NCI-H187 treated with DMSO at 0.1 percent for 48 hours (cell line): ENCODE data around the gene CPS1.

Experiments used
- DNase-seq: peaks from one replicate; lab custom pipeline; 2025; lab: John Stamatoyannopoulos, UW

The CPS1 gene

GRCh38 chr2:210606001-210606400 lies 49.6 kb downstream of the CPS1 start:
- DNase-seq, result no peak

DNA sequence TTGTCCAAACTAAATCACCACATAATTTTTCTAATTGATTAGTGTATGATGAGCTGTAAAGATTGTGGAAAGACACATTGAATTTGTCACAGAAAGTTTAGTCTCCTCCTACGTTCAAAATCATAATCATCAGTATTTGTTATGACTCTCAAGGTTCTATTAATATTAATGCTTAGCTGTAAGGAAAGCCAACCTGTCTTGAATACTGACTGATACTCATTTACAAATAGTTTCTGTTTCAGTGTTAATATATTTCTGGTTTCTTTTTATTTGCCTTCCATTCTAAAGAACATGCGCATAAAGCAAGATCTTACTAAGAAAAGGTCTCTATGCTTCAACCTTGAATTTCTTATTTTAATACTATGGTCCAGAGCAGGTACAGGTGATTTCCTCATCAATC lies 55.1 kb downstream of the CPS1 start:
- no peak for DNase-seq

DNA sequence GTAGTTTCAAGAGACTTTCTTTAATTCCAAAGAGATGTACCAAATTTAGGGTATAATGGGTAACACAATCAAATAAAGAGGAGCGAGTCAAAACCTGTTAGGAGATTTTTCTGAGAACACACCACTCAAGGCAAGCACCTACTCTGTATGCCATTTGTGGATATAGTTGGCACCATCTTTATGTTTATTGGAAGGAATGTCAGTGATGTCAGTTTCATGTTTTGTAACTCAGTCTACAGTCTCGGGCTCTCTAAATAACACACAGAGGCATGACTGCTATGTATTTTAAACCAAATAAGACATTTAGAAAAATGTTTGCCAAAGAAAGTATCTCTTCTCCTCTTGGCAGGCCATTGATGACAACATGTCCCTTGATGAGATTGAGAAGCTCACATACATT lies 59.7 kb downstream of the CPS1 start:
- no peak for DNase-seq

GRCh38 chr2:210617318-210617717 lies 60.9 kb downstream of the CPS1 start:
- no peak for DNase-seq

GRCh38 chr2:210617732-210618330 lies 61.4 kb downstream of the CPS1 start:
- DNase-seq, result peak; percentile 29

GRCh38 chr2:210620456-210620855 lies 64.1 kb downstream of the CPS1 start:
- DNase-seq, result no peak

DNA sequence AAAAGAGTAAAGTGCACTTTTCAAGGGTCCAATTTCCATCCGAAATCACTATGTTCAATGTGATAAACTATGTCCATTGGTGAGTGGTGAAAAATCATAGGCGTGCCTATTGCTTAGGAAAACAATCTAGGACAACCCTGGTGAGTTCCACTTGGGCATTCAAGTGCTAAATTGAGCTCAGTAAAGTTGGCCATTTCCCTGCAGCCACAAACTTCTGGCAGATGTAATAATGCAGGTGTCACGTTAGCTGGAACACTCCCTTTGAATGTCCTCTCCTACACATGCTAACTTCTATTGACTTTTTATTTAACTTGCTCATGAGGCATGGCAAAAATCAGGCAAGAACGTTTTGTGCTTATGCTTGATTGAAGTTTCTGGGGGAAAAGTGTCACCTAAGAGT lies 67.1 kb downstream of the CPS1 start:
- DNase-seq, result no peak

DNA sequence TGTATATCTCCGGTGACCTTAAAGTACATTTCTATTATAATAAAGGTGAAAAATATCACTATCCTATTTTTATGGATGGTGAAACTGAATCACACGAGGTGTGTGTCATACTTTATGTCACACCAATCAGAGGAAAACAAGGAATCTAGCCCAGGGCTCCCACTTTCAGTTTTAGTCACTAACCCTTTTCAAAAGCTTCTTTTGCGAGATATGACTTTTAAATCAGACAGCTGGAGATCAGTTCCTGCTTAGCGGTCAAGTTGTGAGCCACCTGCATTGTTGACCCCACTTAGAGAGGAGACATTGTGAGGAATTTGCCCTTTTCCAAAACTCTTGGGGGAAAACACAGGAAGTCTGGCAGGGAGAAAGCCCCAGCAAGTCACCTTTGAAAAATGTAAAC lies 70.5 kb downstream of the CPS1 start:
- no peak for DNase-seq

GRCh38 chr2:210630873-210631560 lies 74.6 kb downstream of the CPS1 start:
- peak; percentile 33 for DNase-seq

DNA sequence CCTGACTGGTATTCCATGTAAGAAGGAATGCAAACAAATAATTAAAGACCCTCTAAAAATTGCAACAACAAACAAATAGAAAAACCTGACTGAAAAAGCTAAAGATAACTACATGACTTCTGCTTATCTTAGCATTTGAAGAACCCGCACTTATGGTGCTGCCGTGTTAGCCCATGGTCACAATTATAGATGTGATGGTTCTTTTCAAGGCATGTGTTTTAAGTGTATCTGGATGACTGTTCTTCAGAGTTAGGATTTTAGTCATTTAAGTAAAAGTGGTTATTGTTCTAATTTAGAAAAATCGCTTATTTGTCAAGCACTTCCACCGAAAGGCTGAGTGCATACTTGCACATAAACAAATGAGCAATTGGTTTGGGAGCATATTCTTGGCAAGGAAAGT lies 77.3 kb downstream of the CPS1 start:
- DNase-seq, result no peak

DNA sequence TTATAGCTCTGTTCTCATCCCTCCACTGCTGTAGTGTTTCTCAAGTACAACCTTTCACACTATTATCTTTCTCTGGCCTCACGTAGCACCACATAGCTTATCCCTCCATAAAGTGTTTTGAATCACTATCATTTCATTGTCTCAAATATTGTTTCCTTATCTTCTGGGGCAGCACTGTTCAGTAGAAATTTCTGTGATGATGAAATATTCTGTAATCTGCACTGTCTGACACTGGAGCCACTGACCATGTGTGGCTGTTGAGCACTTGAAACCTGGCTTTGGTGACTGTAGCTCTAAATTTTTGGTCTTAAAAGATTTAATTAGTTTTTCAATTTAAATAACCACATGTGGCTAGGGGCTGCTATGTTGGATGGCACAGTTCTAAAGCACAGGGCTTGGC lies 78.9 kb downstream of the CPS1 start:
- no peak for DNase-seq

DNA sequence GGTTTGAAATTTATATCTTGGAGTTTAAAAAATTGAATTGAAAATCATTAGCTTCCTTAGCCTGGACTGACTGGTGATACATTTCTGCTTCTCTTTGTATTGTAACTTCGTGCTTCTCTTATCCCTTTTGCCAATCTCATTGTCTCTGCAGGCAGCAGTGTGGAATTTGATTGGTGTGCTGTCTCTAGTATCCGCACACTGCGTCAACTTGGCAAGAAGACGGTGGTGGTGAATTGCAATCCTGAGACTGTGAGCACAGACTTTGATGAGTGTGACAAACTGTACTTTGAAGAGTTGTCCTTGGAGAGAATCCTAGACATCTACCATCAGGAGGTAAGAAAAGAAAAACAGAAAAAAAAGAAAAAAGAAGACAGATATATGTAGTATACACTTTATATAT lies 85.9 kb downstream of the CPS1 start:
- no peak for DNase-seq

DNA sequence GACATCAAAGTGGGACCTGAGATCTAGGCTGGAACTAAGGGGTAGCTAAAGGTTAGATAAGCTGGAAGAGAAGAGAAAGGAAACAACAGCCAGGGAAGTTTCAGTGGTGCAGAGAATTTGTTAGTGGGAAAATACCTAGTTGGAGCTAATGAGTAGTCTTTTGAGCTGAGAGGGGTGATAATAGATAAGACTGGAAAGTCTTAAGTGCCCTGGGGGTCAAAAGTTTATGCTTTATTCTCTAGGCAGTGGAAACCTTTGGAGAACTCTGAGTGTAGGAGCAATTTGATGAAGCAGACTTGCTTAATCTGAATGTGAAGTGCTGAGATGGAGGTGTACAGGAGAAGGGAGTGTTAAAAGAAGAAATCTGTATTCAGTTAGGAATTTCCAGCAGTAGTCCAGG lies 90.8 kb downstream of the CPS1 start:
- DNase-seq, result no peak

GRCh38 chr2:210654091-210654490 lies 97.7 kb downstream of the CPS1 start:
- no peak for DNase-seq

- DNase-seq, result no peak
Observed at GRCh38 chr2:210655229-210655975, 99.0 kb downstream of the CPS1 start.

DNA sequence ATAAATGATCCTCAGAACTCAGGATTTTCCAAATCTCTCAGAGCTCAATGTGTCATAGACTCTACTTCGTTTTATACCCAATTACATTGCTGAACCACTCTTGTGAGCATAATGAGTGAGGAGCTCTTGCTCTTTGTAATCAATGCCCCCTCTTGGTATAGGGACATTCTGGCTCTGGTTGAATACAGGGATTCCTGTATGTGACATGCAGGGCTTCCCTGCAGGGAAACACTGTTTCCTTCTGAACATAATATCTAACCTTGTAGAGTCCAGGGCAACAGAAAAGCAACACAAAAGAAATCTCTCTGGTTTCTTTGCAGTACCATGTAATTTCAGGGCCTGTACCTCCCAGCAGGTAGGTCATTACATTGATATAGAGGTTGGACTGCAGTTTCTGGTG lies 101.5 kb downstream of the CPS1 start:
- no peak for DNase-seq

GRCh38 chr2:210660751-210661150 lies 104.4 kb downstream of the CPS1 start:
- DNase-seq, result no peak

- DNase-seq, result no peak
Observed at GRCh38 chr2:210662560-210662959, 106.2 kb downstream of the CPS1 start.

GRCh38 chr2:210663631-210664089 lies 107.3 kb downstream of the CPS1 start:
- DNase-seq, result no peak

DNA sequence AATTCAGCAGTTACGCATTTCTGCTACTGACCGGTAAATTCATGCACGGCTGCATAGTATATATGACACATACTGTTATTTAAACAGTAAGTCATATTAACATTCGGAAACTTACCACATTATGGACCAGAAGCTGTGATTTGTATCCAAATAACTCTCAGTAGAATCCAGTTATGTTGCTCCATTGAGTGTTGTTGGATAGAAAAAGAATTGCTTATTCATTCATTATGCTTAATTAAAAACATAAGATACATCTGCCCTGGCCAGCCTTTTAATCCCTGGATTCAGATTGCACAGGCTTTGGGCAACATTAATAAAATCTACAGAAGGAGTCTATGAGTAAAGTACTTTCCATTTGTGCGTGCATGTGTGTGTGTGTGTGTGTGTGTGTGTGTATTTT lies 111.3 kb downstream of the CPS1 start:
- DNase-seq, result no peak

GRCh38 chr2:210671065-210671464 lies 114.7 kb downstream of the CPS1 start:
- DNase-seq, result no peak

GRCh38 chr2:210673117-210673516 lies 116.7 kb downstream of the CPS1 start:
- DNase-seq, result no peak

DNA sequence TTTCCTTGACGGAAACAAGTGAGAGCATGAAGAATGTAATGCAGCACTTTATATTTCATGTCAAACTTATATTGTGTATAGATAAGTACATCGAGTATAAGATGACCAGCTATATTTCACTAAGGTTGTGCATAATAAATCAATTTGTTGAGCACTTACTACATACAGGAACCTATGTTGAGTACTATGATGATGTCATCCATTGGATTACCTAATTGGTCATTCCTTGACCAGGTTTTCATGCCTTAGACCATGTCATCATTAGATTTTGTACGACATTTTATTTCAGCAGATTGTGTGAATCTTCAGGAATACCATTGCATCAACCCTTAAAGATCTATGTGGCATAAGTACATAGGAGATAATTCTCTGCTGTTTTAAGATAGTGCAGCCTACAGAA lies 119.7 kb downstream of the CPS1 start:
- no peak for DNase-seq
